Ovary (tissue), 3 donors: Measurements from ENCODE around the gene PRM2.
"Not testable (repeated sequence)": the region's sequence is repeated elsewhere in the genome, so short reads cannot be mapped to it uniquely, and the experiment has no call there.

Source experiments
- CTCF ChIP-seq, 3 donors: fragments of 450-650 bp in 2 of 3; fragments of 200-600 bp in 1 of 3; IDR thresholded peaks; one replicate each; pipeline versions ENCODE4 v1.5.1 to v1.8.0; 2016 to 2022; ENCODE audit warnings: antibody characterized with exemption in 3 of 3, mild to moderate bottlenecking in 1 of 3
- EP300 ChIP-seq: sonication (generic); formaldehyde crosslinking; IDR thresholded peaks from one replicate; pipeline ENCODE4 v1.6.1; 2017; ENCODE audit warnings: antibody characterized with exemption
- POLR2A ChIP-seq: fragments of 450-650 bp; IDR thresholded peaks from one replicate; pipeline ENCODE4 v1.6.1; 2017; ENCODE audit warnings: antibody characterized with exemption, mild to moderate bottlenecking, moderate library complexity
- donor health status: DM: no; HTN: no; CAD: no.

GRCh38 chr16:11298950-11299547, 22.8 kb upstream of the PRM2 start:
- not testable (repeated sequence) for TF ChIP-seq POLR2A; EP300; CTCF (IDR thresholded peaks at IDR 0.05)
